Measurements from ENCODE around the gene PPP1R9A.

PPP1R9A gene

GRCh38 chr7:94908323-94909178, 1.2 kb downstream of the PPP1R9A start:
- no peak for DNase-seq (ENCODE audit: low read depth in 1 of 2, low spot score in 1 of 2)

GRCh38 chr7:94909179-94909466, 1.7 kb downstream of the PPP1R9A start:
- no peak for DNase-seq (ENCODE audit: low read depth in 1 of 2, low spot score in 1 of 2)

- DNase-seq (ENCODE audit: low read depth in 1 of 2, low spot score in 1 of 2) = no peak
Observed at GRCh38 chr7:94912085-94912484, 4.7 kb downstream of the PPP1R9A start.

- no peak for DNase-seq (ENCODE audit: low read depth in 1 of 2, low spot score in 1 of 2)
Observed at GRCh38 chr7:94913391-94913790, 6.0 kb downstream of the PPP1R9A start.

- DNase-seq (ENCODE audit: low read depth in 1 of 2, low spot score in 1 of 2) = no peak
Observed at GRCh38 chr7:94921911-94922310, 14.5 kb downstream of the PPP1R9A start.

- DNase-seq (ENCODE audit: low read depth in 1 of 2, low spot score in 1 of 2) = no peak
Observed at GRCh38 chr7:94922457-94922856, 15.1 kb downstream of the PPP1R9A start.

GRCh38 chr7:94923412-94923811, 16.0 kb downstream of the PPP1R9A start:
- DNase-seq (ENCODE audit: low read depth in 1 of 2, low spot score in 1 of 2) = no peak

- no peak for DNase-seq (ENCODE audit: low read depth in 1 of 2, low spot score in 1 of 2)
Observed at GRCh38 chr7:94928168-94928707, 20.8 kb downstream of the PPP1R9A start.

- no peak for DNase-seq (ENCODE audit: low read depth in 1 of 2, low spot score in 1 of 2)
Observed at GRCh38 chr7:94933256-94933990, 26.0 kb downstream of the PPP1R9A start.

- no peak for DNase-seq (ENCODE audit: low read depth in 1 of 2, low spot score in 1 of 2)
Observed at GRCh38 chr7:94939395-94939794, 32.0 kb downstream of the PPP1R9A start.

- DNase-seq (ENCODE audit: low read depth in 1 of 2, low spot score in 1 of 2) = no peak
Observed at GRCh38 chr7:94940241-94940640, 32.8 kb downstream of the PPP1R9A start.

- DNase-seq (ENCODE audit: low read depth in 1 of 2, low spot score in 1 of 2) = no peak
Observed at GRCh38 chr7:94941844-94942632, 34.6 kb downstream of the PPP1R9A start.

- DNase-seq (ENCODE audit: low read depth in 1 of 2, low spot score in 1 of 2) = no peak
Observed at GRCh38 chr7:94943134-94943533, 35.7 kb downstream of the PPP1R9A start.

GRCh38 chr7:94949532-94949931, 42.1 kb downstream of the PPP1R9A start:
- no peak for DNase-seq (ENCODE audit: low read depth in 1 of 2, low spot score in 1 of 2)

- no peak for DNase-seq (ENCODE audit: low read depth in 1 of 2, low spot score in 1 of 2)
Observed at GRCh38 chr7:94955807-94956206, 48.4 kb downstream of the PPP1R9A start.

- no peak for DNase-seq (ENCODE audit: low read depth in 1 of 2, low spot score in 1 of 2)
Observed at GRCh38 chr7:94957061-94957460, 49.7 kb downstream of the PPP1R9A start.

- DNase-seq (ENCODE audit: low read depth in 1 of 2, low spot score in 1 of 2) = no peak
Observed at GRCh38 chr7:94962661-94963060, 55.3 kb downstream of the PPP1R9A start.

- DNase-seq (ENCODE audit: low read depth in 1 of 2, low spot score in 1 of 2) = no peak
Observed at GRCh38 chr7:94969434-94970084, 62.2 kb downstream of the PPP1R9A start.

- DNase-seq (ENCODE audit: low read depth in 1 of 2, low spot score in 1 of 2) = no peak
Observed at GRCh38 chr7:94970085-94970576, 62.7 kb downstream of the PPP1R9A start.

- no peak for DNase-seq (ENCODE audit: low read depth in 1 of 2, low spot score in 1 of 2)
Observed at GRCh38 chr7:94971051-94971867, 63.9 kb downstream of the PPP1R9A start.
